Activated naive CD8-positive, alpha-beta T cell treated with anti-CD3 and anti-CD28 coated beads, Interleukin-2, amount 50 U/mL, for 24 hours (primary cell): ENCODE data around the gene KCNA10.
A peak's percentile ranks its signal among the peaks of the same experiment; 100 is the strongest.
"Not testable (repeated sequence)": the region's sequence is repeated elsewhere in the genome, so short reads cannot be mapped to it uniquely, and the experiment has no call there.

Experiments
- ATAC-seq: fragments of 150-1000 bp; cut with Tn5 transposase; one replicate; pipeline ENCODE4 v1.10.0; 2021
- DNase-seq: peaks from one replicate; pipeline ENCODE4 v3.0.0; 2021
- H3K27ac Mint-ChIP-seq: one replicate; pipeline ENCODE4 v1.8.0; 2021; ENCODE audit warnings: mild to moderate bottlenecking, mixed read lengths
- H3K27me3 Mint-ChIP-seq: one replicate; pipeline ENCODE4 v1.8.0; 2021; ENCODE audit warnings: mixed read lengths
- H3K36me3 Mint-ChIP-seq: one replicate; pipeline ENCODE4 v1.8.0; 2021; ENCODE audit warnings: low read depth, mixed read lengths
- H3K4me1 Mint-ChIP-seq: one replicate; pipeline ENCODE4 v1.8.0; 2021; ENCODE audit warnings: mixed read lengths
- H3K4me3 Mint-ChIP-seq: one replicate; pipeline ENCODE4 v1.8.0; 2021; ENCODE audit warnings: mild to moderate bottlenecking, moderate library complexity, mixed read lengths
- H3K9me3 Mint-ChIP-seq: one replicate; pipeline ENCODE4 v1.8.0; 2021; ENCODE audit warnings: mixed read lengths

KCNA10 gene

GRCh38 chr1:110520827-110521226 is 1.9 kb upstream of the KCNA10 start:
- DNase-seq = no peak
- Mint-ChIP-seq H3K27ac (no peak overlapping the region), H3K36me3 (no peaks in the 10 kb centered on the region), H3K4me3 (no peak overlapping the region), H3K27me3 (peaks cover 26% of the 10 kb centered on the region), H3K9me3 (no peaks in the 10 kb centered on the region), H3K4me1 (no peaks in the 10 kb centered on the region)
- no peak for ATAC-seq

DNA sequence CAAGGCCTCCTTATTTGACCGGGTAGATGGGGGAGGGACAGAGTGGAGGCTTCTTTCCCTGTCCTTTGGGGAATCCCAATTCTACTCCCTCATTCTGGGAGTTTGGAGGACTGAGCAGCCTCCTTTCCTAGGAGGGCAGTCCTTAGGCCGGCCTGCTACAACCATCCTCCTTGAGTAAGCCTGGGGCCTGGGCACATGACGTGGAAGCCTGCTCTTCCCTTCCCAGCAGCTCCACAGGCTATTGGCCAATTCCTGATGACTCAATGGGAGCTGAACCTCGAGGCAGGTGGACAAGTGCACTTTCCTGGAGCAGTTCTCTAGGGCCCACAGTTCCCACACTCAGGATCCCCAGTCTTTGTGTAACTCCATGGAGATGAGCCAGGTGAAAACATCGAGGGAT is 3.1 kb downstream of the KCNA10 start:
- ATAC-seq = no peak
- Mint-ChIP-seq H3K4me3 (no peak overlapping the region), H3K9me3 (no peaks in the 10 kb centered on the region), H3K4me1 (no peaks in the 10 kb centered on the region), H3K27me3 (peaks cover 10% of the 10 kb centered on the region), H3K27ac (no peak overlapping the region), H3K36me3 (no peaks in the 10 kb centered on the region)
- no peak for DNase-seq

GRCh38 chr1:110515041-110515440 is 3.9 kb downstream of the KCNA10 start:
- Mint-ChIP-seq H3K4me3 (no peak overlapping the region), H3K36me3 (no peaks in the 10 kb centered on the region), H3K4me1 (no peaks in the 10 kb centered on the region), H3K9me3 (no peaks in the 10 kb centered on the region), H3K27ac (no peak overlapping the region), H3K27me3 (peaks cover 10% of the 10 kb centered on the region)
- peak; percentile 27 for ATAC-seq
- no peak for DNase-seq

DNA sequence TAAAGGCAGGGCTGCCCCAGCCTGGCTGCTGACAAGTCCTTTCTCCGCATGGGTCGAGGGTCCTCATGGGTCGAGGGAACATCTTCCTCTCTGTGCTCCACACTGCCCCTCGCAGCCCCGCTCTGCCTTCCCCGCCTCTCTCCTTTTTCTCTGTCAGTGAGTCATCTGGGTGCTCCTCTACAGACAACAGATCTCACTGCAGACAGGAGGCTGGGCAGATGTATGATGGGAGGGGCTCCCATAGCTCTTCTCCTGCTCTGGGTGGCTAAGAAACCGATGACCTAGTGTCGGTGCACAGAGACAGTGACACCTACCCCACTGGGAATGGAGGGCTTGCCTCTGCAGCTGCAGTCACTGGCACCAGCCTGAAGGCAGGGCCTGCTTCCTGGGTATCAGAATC is 5.5 kb downstream of the KCNA10 start:
- H3K27ac Mint-ChIP-seq = no peak overlapping the region

GRCh38 chr1:110511436-110511835 is 7.5 kb downstream of the KCNA10 start:
- no peaks in the 10 kb centered on the region for H3K36me3 Mint-ChIP-seq
- no peaks in the 10 kb centered on the region for H3K4me1 Mint-ChIP-seq
- no peak overlapping the region for H3K27ac Mint-ChIP-seq
- H3K9me3 Mint-ChIP-seq = no peaks in the 10 kb centered on the region
- H3K27me3 Mint-ChIP-seq = no peaks in the 10 kb centered on the region
- DNase-seq (no peak), ATAC-seq (no peak)
- H3K4me3 Mint-ChIP-seq = no peak overlapping the region

More for the DNA sequence above, 5.5 kb downstream of the KCNA10 start:
- no peak for ATAC-seq
- H3K27me3 Mint-ChIP-seq = peaks cover 6% of the 10 kb centered on the region
- H3K4me3 Mint-ChIP-seq = no peak overlapping the region
- no peaks in the 10 kb centered on the region for H3K4me1 Mint-ChIP-seq
- H3K36me3 Mint-ChIP-seq = no peaks in the 10 kb centered on the region
- H3K9me3 Mint-ChIP-seq = no peaks in the 10 kb centered on the region
- no peak for DNase-seq

DNA sequence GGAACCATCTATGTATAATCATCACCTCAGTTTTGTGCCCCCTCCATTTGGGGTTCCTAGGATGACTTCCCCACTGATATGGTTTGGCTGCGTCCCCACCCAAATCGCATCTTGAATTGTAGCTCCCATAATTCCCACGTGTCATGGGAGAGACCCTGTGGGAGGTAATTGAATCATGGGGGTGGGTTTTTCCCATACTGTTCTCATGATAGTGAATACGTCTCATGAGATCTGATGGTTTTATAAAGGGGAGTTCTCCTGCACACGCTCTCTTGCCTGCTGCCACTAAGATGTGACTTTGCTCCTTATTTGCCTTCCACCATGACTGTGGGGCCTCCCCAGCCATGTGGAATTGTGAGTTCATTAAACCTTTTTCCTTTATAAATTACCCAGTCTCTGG is 8.1 kb downstream of the KCNA10 start:
- not testable (repeated sequence) for H3K36me3 Mint-ChIP-seq, H3K9me3 Mint-ChIP-seq, H3K27ac Mint-ChIP-seq, DNase-seq, H3K4me3 Mint-ChIP-seq, H3K27me3 Mint-ChIP-seq, H3K4me1 Mint-ChIP-seq, ATAC-seq

- Mint-ChIP-seq H3K4me3 (no peak overlapping the region), H3K4me1 (no peaks in the 10 kb centered on the region), H3K9me3 (no peaks in the 10 kb centered on the region), H3K36me3 (no peaks in the 10 kb centered on the region), H3K27me3 (no peaks in the 10 kb centered on the region), H3K27ac (no peak overlapping the region)
- no peak for DNase-seq
- ATAC-seq = no peak
Measured at GRCh38 chr1:110509655-110510054, 9.3 kb downstream of the KCNA10 start.

GRCh38 chr1:110508028-110508940 is 10.7 kb downstream of the KCNA10 start:
- Mint-ChIP-seq H3K27ac (no peak overlapping the region), H3K36me3 (no peaks in the 10 kb centered on the region), H3K4me1 (no peaks in the 10 kb centered on the region), H3K4me3 (no peak overlapping the region), H3K27me3 (peaks cover 2% of the 10 kb centered on the region), H3K9me3 (no peaks in the 10 kb centered on the region)
- ATAC-seq (no peak), DNase-seq (no peak)

GRCh38 chr1:110506541-110506940 is 12.4 kb downstream of the KCNA10 start:
- Mint-ChIP-seq H3K4me1 (no peaks in the 10 kb centered on the region), H3K36me3 (no peaks in the 10 kb centered on the region), H3K9me3 (no peaks in the 10 kb centered on the region), H3K4me3 (no peak overlapping the region), H3K27me3 (peaks cover 6% of the 10 kb centered on the region), H3K27ac (no peak overlapping the region)
- DNase-seq = no peak
- no peak for ATAC-seq

DNA sequence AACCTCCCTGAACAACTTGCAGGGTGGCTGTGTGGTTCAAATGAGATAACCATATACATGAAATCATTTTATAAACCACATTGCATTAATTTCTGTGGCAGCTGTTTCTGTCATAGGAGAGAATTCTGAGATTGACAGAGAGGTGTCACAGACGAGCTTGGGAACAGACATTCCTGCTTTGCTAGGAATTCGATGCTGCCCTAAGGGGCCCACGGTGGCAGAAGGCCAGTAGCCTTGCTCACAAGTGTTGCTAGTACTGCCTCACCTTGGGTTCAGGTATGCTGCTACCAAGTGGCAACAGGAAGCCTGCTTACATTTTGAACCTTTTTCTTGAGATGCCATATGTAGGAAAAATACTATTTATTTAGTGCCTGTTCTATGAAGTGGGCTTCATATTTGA is 13.4 kb downstream of the KCNA10 start:
- no peaks in the 10 kb centered on the region for H3K9me3 Mint-ChIP-seq
- H3K4me1 Mint-ChIP-seq = no peaks in the 10 kb centered on the region
- H3K27me3 Mint-ChIP-seq = peaks cover 6% of the 10 kb centered on the region
- ATAC-seq (no peak), DNase-seq (no peak)
- H3K36me3 Mint-ChIP-seq = no peaks in the 10 kb centered on the region
- H3K4me3 Mint-ChIP-seq = no peak overlapping the region
- no peak overlapping the region for H3K27ac Mint-ChIP-seq

DNA sequence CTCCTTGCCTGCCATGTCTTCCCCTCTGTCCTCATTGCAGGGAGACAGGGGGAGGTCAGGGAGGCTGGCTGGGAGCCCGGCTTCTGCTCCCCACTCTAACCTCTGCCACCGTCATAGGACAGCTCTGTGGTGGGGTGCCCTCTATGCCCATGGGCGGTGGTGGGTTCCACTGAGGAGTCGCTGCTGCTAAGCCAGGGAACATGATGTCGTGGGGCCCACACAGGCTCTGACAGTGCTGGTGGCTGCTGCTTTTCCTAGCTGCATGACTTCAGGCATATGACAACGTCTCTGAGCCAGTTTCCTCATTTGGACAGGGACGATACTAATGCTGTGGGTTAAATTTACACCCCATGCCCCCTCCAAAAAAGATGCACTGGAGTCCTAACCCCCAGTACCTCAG is 14.7 kb downstream of the KCNA10 start:
- Mint-ChIP-seq H3K27ac (no peak overlapping the region), H3K27me3 (peaks cover 8% of the 10 kb centered on the region), H3K9me3 (no peaks in the 10 kb centered on the region), H3K36me3 (no peaks in the 10 kb centered on the region), H3K4me1 (no peaks in the 10 kb centered on the region), H3K4me3 (no peak overlapping the region)
- DNase-seq (no peak), ATAC-seq (no peak)

DNA sequence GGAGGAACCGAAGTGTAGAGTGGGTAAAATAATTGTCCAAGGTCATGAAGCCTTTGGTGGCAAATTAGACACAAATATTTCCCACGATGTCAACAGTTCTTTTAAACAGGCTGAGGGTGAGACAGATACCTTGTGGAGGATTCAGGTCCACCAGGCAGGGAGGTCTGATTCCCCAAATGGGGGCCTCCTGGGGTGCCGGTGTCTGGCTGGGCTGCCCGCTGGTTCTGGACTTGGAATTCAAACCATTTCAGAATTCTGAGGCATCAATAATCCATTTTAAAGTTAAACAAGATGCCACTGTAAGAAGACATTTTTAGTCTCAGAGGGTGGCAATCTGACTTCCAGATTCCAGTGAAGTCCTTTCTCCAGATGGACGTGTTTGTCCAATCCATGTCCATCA is 15.5 kb downstream of the KCNA10 start:
- DNase-seq = no peak
- Mint-ChIP-seq H3K36me3 (no peaks in the 10 kb centered on the region), H3K4me1 (no peaks in the 10 kb centered on the region), H3K9me3 (no peaks in the 10 kb centered on the region), H3K27me3 (peaks cover 8% of the 10 kb centered on the region), H3K27ac (no peak overlapping the region), H3K4me3 (no peak overlapping the region)
- no peak for ATAC-seq

DNA sequence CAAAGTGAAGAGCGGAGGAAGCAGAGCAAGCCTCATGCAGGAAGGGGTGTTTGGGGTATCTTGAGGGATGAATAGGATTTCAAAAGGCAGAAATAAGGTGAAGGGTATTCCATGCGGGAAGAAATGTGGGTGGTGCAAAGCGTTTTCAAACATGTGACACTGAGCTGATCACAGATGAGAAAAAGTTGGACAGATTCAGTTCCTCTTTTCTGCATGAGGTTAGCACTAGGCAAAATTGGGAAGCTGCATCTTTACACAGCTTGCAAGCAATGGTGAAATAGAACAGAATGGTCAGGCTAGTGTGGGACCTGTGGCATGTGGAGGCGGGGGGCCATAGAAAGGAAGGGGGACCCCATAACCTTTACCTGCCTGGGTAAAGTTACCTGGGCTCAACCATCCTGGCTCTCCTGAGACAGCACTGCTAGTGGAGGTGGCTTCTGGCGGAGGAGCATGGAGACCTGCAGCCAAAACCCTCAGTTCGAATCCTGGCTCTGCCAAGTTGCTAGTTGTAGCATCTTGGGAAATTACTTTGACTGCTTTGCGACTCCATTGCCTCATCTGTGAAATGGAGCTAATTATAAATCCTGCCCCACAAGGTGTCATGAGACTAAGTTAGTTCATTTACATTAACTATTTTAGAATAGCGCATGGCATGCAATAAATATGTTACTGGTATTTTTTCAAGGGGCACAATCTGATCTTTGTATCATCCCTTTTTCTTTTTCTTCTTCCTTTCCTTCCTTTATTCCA is 16.4 kb downstream of the KCNA10 start:
- no peaks in the 10 kb centered on the region for H3K4me1 Mint-ChIP-seq
- H3K9me3 Mint-ChIP-seq = no peaks in the 10 kb centered on the region
- no peaks in the 10 kb centered on the region for H3K36me3 Mint-ChIP-seq
- DNase-seq (no peak), ATAC-seq (no peak)
- no peak overlapping the region for H3K27ac Mint-ChIP-seq
- H3K27me3 Mint-ChIP-seq = peaks cover 8% of the 10 kb centered on the region
- no peak overlapping the region for H3K4me3 Mint-ChIP-seq

- H3K4me3 Mint-ChIP-seq = no peak overlapping the region
- no peaks in the 10 kb centered on the region for H3K36me3 Mint-ChIP-seq
- H3K27me3 Mint-ChIP-seq = peaks cover 8% of the 10 kb centered on the region
- no peak overlapping the region for H3K27ac Mint-ChIP-seq
- no peaks in the 10 kb centered on the region for H3K9me3 Mint-ChIP-seq
- no peaks in the 10 kb centered on the region for H3K4me1 Mint-ChIP-seq
- DNase-seq = no peak
- no peak for ATAC-seq
Measured at GRCh38 chr1:110501488-110502132, 17.4 kb downstream of the KCNA10 start.

GRCh38 chr1:110498270-110498669 is 20.7 kb downstream of the KCNA10 start:
- no peaks in the 10 kb centered on the region for H3K36me3 Mint-ChIP-seq
- no peaks in the 10 kb centered on the region for H3K9me3 Mint-ChIP-seq
- no peak for DNase-seq
- no peaks in the 10 kb centered on the region for H3K4me1 Mint-ChIP-seq
- ATAC-seq = no peak
- no peak overlapping the region for H3K27ac Mint-ChIP-seq
- no peak overlapping the region for H3K4me3 Mint-ChIP-seq
- H3K27me3 Mint-ChIP-seq = peaks cover 5% of the 10 kb centered on the region
